Measurements from ENCODE around the gene JUNB. TPM values are rescaled to one million over a fixed set of nuclear protein-coding genes. Genes with fewer than 3 reads are reported as not detected.

Gene JUNB
- total RNA-seq, 1 donor from 2014 or later = 24.2 TPM

GRCh38 chr19:12786141-12786870 is 5.0 kb upstream of the JUNB start:
- ATAC-seq (no peak), DNase-seq (peak; percentile 74)
- intact Hi-C loops (cut with micrococcal nuclease) = no loop called here

DNA sequence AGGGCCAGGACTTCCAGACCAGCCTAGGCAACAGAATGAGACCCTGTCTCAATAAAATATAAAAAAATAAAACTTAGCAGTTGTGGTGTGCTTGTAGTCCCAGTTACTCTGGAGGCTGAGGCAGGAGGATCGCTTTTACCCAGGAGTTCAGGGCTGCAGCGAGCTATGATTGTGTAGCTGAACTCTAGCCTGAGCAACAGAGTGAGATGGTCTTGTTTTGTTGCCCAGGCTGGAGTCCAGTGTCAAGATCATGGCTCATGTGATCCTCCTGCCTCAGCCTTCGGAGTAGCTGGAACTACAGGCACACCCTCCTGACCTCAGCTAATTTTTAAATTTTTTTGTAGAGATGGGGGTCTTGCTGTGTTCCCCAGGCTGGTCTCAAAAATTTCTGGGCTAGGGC is 4.3 kb upstream of the JUNB start:
- DNase-seq (no peak), ATAC-seq (no peak)
- intact Hi-C loops (cut with micrococcal nuclease) = no loop called here

DNA sequence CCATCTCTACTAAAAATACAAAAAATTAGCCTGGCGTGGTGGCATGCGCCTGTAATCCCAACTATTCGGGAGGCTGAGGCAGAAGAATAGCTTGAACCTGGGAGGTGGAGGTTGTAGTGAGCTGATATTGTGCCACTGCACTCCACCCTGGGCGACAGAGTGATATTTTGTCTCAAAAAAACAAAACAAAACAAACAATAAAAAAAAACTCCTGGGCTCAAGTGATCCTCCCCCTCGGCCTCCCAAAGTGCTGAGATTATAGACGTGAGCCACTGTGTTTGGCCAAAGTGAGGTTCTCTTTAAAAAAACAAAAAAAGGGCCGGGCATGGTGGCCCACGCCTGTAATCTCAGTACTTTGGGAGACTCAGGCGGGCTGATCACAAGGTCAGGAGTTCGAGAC is 3.8 kb upstream of the JUNB start:
- intact Hi-C loops (cut with micrococcal nuclease) = no loop called here
- DNase-seq = no peak
- ATAC-seq = no peak

DNA sequence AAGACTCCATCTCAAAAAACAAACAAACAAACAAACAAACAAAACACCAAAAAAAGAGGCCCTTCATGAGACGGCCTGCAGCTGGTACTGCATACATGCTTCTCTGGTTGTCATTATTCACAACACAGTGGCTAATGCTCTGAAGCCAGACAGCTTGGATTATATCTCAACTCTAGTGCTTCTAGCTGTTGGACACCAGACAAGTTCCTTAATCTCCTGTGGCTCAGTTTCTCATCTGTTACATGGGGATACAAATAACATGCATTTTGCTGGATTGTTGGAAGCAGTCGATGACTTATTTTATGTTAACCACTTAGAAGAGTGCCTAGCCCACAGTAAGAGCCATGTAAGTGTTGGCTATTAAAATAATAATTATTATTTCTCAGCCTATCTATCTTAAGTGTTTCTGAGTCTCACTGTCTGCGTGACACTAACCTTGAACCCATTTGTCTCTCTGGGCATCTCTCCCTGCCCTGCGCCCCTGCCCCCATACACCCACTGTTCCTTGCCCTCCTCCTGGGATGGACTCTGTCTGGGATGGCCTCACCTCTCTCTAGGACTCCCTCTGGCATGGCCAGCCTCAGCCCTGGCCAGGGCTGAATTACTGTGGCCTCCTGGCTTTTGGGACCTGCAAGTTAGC is 3.1 kb upstream of the JUNB start:
- ATAC-seq = no peak
- intact Hi-C loops (cut with micrococcal nuclease) = no loop called here
- DNase-seq = no peak

DNA sequence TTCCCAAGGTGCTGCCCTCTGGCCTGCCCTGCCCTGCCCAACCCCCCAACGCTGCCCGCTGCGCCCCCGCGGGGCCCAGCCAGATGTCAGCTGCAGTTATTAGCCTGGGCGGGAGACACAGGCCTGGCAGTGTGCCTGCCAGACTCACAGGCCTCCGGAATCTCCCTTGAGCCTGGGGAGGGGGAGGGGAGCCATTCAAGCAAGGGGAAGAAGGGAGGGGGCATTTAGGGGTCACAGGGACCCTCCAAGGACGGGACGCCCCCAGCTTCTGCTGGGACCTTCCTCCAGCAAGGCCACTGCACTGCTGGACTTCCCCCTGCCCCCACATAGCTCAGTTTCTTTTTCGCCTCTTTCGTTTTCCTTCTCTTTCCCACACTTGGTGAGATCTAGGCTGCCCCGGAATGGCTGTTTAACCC is 2.6 kb upstream of the JUNB start:
- ATAC-seq (no peak), DNase-seq (peak; percentile 93)
- intact Hi-C loops (cut with micrococcal nuclease) = no loop called here

DNA sequence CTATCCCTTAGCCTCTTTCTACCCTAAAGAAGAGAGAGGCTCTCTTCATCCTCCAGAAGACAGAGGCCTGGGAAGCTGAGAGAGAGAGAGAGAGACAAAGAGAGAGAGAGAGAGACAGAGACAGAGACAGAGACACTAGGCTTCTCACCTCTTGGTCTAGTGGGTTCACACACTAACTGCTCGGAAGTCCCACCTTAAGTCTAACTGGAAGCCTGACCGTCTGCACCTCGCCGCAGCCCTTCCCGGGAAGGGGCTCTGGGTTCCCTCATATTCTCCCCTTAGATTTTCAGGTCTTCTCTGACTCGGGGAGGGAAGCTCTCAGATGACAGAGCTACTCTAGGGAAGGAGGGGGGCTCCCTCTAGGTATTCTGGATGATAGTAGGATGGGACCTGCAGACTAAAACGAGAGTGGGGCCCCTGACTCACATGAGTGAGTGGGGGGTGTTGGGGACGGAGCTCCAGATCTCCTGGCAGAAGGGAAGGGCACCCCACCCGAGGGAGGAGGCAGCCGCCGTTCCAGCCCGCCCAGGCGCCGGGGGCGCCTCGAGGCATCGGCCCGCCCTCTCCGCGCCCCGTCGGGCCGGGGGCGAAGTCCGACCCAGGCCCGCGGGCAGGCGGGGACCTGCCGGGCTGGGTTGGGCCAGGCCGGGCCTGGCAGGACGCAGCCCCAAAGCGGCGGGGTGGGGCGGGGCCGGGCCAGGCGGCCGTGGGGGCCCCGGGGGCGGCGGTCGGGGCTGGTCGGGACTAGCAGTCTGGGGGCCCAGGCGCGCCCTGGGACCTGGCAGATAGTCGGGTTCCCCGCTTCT is 2.0 kb upstream of the JUNB start:
- intact Hi-C loops (cut with micrococcal nuclease) = no loop called here
- no peak for DNase-seq
- no peak for ATAC-seq

- ATAC-seq = peak; percentile 56
- DNase-seq = peak; percentile 98
- intact Hi-C loops (cut with micrococcal nuclease) = no loop called here
Measured at GRCh38 chr19:12789904-12790619, 1.2 kb upstream of the JUNB start.

GRCh38 chr19:12790628-12791344 is 500 bp upstream of the JUNB start:
- DNase-seq (no peak), ATAC-seq (no peak)
- intact Hi-C loops (cut with micrococcal nuclease) = no loop called here

- DNase-seq (peak; percentile 85), ATAC-seq (no peak)
- intact Hi-C loops (cut with micrococcal nuclease) = no loop called here
Measured at GRCh38 chr19:12792051-12792852, 966 bp downstream of the JUNB start.

- DNase-seq (no peak), ATAC-seq (no peak)
- intact Hi-C loops (cut with micrococcal nuclease) = no loop called here
Measured at GRCh38 chr19:12792853-12793289, 1.6 kb downstream of the JUNB start.

DNA sequence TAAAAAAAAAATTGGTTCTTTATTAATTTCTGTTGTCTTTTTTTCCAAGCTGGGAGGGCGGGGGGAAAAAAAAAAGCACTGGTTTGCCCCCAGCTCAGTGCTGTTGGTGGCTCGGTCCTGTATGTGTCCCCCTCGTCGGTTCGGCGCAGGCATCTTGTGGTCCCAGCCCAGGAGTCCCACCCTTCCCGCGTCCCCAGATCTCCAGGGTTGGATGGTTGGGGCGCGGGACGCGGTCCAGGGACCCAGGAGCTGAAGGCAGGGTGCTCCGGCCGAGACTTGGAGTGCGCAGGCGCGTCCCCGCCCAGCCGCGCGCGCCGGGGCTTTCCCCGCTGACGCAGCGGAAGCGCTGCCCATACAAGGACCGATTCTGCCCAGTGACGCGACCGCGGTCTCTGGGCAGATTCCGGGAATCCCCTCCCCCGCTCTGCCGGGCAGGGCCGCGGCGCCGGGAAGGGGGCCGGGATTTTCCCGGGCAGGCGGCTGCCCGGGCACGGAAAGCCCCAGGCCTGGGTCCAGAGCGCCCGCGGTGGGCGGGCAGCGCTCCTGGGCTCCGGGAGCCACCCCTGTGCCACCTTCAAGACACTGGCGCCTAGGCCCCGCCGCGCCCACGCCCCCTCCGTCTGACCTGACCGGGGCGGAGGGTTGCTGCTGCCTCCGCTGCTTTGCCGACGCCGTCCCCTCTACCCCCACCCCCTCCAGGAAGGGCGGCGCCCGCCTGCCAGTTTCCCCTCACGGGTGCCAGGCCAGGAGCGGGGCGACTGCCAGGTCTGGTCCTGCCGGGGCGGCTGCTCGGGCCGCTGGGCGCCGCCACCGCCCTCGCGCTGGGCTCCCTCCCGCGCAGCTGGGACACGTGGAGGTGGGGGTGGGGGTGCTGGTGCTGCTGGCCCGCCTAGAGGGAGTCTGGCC is 2.3 kb downstream of the JUNB start:
- DNase-seq (peak; percentile 97), ATAC-seq (peak; percentile 55)
- intact Hi-C loops (cut with micrococcal nuclease) = loop anchor here (2.0 kb wide), 1 partner anchor 17 kb away; no protein-coding TSS in a partner anchor

GRCh38 chr19:12794196-12794941 is 3.1 kb downstream of the JUNB start:
- DNase-seq (no peak), ATAC-seq (no peak)
- intact Hi-C loops (cut with micrococcal nuclease) = loop anchor here (2.0 kb wide), 1 partner anchor 18 kb away; no protein-coding TSS in a partner anchor

DNA sequence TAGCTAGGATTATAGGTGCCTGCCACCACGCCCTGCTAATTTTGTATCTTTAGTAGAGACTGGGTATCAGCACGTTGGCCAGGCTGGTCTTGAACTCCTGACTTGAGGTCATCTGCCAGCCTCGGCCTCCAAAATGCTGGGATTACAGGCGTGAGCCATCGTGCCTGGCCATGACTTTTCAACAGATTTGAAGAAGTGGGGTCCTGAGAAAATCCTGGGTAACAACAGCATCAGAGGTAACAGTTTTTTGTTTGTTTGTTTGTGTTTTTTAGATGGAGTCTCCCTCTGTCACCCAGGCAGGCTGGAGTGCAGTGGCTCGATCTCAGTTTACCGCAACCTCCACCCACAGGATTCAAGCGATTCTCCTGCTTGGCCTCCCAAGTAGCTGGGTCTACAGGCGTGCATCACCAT is 3.7 kb downstream of the JUNB start:
- intact Hi-C loops (cut with micrococcal nuclease) = loop anchor here (2.0 kb wide), 1 partner anchor 18 kb away; no protein-coding TSS in a partner anchor
- DNase-seq = no peak
- no peak for ATAC-seq

GRCh38 chr19:12796146-12797071 is 5.1 kb downstream of the JUNB start:
- intact Hi-C loops (cut with micrococcal nuclease) = no loop called here
- ATAC-seq = peak; percentile 9
- DNase-seq = peak; percentile 74

- intact Hi-C loops (cut with micrococcal nuclease) = no loop called here
- DNase-seq = no peak
Measured at GRCh38 chr19:12797141-12797587, 5.9 kb downstream of the JUNB start.

More at GRCh38 chr19:12797141-12797587, 5.9 kb downstream of the JUNB start:
- ATAC-seq = no peak

All from left ventricle myocardium superior (tissue), 1 donor.